ENCODE data around the gene RAG1.

DNA sequence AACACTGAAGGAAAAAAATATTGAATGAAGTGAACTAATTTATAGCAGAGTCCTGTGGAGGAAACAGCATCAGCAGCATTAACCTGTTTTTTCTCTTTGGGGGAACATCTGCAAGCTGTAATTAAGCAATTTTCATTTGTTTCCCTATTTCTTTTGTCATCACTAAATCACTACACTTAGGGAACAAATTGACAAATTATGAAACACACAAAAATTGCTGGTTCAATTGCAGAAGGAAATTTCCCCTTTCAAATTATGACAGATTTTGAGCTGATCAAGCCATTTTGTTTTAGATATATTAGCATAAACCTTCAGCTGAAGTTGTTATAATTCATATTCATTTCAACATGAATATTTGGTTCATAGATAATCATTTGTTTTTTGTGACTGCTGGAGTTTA, 52.4 kb downstream of the RAG1 start:
- TF ChIP-seq CTCF (IDR thresholded peaks at IDR 0.05) (no peak), EP300 (IDR thresholded peaks at IDR 0.05) (no peak), POLR2A (IDR thresholded peaks at IDR 0.05) (no peak), POLR2AphosphoS5 (IDR thresholded peaks at IDR 0.05) (no peak)

Data from suprapubic skin (tissue), 4 donors.